GM18861 (cell line): ENCODE measurements around the gene FBP1.
"Not testable (repeated sequence)": the region's sequence is repeated elsewhere in the genome, so short reads cannot be mapped to it uniquely, and the experiment has no call there.

ENCODE experiments used
- ATAC-seq: cut with Tn5 transposase; IDR thresholded peaks from one replicate; pipeline ENCODE4 v1.9.1; 2021; ENCODE audit not compliant: unreplicated experiment

The FBP1 gene

DNA sequence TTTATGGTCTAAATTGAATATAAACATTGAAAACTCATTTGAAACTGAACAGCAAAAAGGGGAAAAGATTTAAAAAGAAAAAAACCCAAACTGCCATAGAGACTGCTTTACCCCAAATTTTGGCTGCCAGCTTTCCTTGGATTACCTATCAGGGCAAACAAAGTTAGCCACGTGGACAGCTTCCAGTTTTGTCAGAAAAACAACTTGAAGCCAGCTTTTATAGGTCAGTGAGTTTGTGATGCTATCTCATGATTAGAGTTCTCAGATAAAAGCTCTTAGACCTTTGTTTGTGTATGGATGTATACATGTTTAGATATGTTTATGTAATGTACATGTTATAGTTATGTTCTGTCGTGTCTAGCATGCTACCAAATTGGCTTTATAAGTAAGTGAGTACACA is 61.7 kb downstream of the FBP1 start:
- ATAC-seq = no peak

DNA sequence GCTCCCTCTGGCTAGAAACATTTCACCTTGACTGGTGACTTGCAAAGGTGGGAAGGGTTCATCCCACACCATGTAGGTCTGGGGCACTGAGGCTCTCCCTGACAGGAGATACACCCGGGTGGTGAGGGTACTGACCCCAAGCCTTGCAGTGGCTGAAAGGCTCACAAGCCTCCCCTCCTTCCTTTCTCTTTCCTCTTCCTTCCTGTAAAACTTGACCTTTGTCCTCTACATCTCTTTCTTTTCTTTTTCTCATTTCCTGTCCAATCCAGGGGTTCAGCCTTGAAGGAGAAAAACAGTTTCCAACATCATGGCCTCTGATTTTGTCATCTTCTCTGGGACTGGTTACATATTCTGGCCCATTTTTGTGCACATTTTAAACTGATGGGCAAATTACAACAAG is 62.3 kb downstream of the FBP1 start:
- no peak for ATAC-seq

DNA sequence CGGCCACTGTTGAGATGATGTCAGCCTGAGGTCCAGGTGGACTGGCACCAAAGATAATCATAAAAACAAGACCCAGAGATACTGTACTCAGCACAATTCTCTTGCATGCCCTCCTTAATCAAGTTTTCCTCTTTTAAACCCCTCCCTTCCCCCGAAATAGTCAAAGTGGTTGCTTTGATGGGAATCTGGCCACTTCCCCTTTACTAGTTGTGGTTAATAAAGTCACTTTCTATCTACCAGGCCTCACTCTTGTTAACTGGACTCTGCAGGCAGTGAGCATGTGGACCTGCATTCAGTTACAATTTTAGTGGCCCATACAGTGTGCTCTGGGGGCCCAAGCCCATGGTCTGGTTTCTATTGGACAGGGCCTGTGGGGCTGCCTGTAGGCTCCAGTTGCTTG is 63.2 kb downstream of the FBP1 start:
- ATAC-seq = no peak

- ATAC-seq = no peak
These were observed 70.2 kb downstream of the FBP1 start for GRCh38 chr9:94568972-94569712.

DNA sequence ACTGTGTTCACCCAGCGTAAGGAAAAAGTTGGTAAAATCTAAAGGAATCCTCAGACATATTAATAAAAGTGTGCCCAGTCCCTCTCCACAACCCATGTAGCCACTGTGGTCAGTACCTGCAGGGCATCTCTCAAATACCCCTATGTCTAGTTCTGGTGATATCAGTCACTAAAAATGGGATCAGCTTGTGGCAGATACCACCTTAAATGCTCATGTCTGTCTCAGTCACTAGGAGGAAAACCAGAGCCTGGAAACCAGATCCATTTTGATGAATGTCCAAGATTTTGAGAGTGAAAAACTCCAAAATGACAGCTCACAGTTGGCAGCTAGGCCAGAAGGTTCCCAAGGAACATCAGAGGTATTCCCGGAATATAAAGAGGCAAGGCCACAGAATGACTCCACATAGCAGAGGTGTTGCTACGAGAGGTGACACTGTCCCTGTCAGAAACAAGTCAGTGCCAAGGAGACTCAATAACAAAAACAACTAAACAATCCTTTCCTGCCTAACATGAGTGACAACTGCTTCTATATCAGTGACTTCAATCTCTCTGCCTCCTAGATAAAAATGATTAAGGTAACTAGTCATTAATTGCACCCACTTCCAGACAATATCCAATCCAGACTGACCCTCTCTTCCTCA is 70.9 kb downstream of the FBP1 start:
- no peak for ATAC-seq

GRCh38 chr9:94567271-94567670 is 72.0 kb downstream of the FBP1 start:
- ATAC-seq = no peak

GRCh38 chr9:94566550-94566949 is 72.8 kb downstream of the FBP1 start:
- ATAC-seq = no peak

DNA sequence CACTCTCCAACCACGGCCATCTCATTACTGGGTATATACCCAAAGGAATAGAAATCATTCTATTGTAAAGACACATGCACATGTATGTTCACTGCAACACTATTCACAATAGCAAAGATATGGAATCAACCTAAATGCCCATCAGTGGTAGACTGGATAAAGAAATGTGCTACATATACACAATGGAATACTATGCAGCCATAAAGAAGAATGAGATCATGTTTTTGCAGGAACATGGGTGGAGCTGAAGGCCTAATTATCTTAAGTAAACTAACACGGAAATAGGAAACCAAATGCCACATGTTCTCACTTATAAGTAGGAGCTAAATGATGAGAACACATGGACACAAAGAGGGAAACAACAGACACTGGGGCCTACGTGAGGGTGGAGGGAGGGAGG is 75.0 kb downstream of the FBP1 start:
- ATAC-seq = not testable (repeated sequence)

- no peak for ATAC-seq
These were observed 75.8 kb downstream of the FBP1 start for GRCh38 chr9:94563548-94563947.

- no peak for ATAC-seq
These were observed 79.1 kb downstream of the FBP1 start for GRCh38 chr9:94560237-94560636.

DNA sequence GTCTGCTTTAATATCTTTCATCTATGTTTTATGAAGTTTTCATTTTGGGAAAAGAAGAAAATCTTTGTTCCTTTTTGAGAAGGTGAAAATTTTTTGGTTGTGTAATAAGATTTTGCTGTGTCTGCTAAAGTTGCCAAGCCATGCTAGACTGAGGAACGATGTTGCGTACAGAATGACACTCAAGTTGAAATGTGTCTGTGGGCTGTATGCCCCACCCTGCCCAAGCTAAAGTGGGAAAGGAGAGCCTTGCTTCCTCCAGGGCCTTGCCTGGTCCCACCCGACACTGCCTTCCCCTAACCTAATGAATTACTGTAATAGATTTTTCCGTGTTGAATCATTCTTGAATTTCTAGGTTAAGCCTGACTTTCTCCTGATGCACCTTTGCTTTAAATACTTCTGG is 81.9 kb downstream of the FBP1 start:
- no peak for ATAC-seq

GRCh38 chr9:94554439-94555331 is 84.6 kb downstream of the FBP1 start, which contains the start of gene PCAT7:
TSS of gene PCAT7 (plus strand) at chr9:94555083.
- ATAC-seq = no peak

DNA sequence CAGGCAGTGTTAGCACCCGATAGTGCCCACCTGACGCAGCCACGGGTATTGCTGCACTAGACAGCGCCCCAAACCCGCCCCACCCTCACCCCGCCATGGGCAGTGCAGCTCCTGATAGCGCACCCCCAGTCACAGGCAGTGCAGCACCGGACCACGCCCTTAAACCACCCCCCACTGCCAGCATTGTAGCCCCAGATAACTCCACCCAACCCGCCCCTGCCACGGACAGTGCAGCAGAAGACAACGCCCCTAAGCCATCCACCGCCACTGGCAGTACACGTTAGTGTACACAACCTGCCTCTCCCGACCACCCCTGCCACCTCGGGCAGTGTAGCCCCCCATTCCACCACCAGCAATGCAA is 85.3 kb downstream of the FBP1 start:
- ATAC-seq = no peak
